Measurements from ENCODE around the gene MEIKIN. TPM values are rescaled to one million over a fixed set of nuclear protein-coding genes. Genes with fewer than 3 reads are reported as not detected.

The MEIKIN gene
- total RNA-seq, 2 donors from 2014 or later: 5.6 TPM; not detected in 1

- intact Hi-C loops (cut with DNase I): no loop called here
- no peaks in the 10 kb centered on the region for H3K9me3 ChIP-seq
- no peaks in the 10 kb centered on the region for H3K27me3 ChIP-seq (replicated peaks; ENCODE audit: insufficient read depth)
- no peak overlapping the region for H3K27ac ChIP-seq
- no peaks in the 10 kb centered on the region for H3K36me3 ChIP-seq
- DNase-seq (ENCODE audit: low spot score): no peak
- H3K4me3 ChIP-seq: no peak overlapping the region
- H3K4me1 ChIP-seq (replicated peaks): peaks cover 7% of the 10 kb centered on the region
- WGBS: 92% methylated on average over 4 of the region's 4 CpGs
- no peak for TF ChIP-seq POLR2A (IDR thresholded peaks at IDR 0.05)
- TF ChIP-seq CTCF (IDR thresholded peaks at IDR 0.05): no peak
- no peak for TF ChIP-seq POLR2AphosphoS5 (IDR thresholded peaks at IDR 0.05)
Observed at GRCh38 chr5:131771692-131772091, 173.8 kb downstream of the MEIKIN start.

- WGBS: 86% methylated on average over 1 of the region's 1 CpG
- no peaks in the 10 kb centered on the region for H3K36me3 ChIP-seq
- intact Hi-C loops (cut with DNase I): no loop called here
- no peak for DNase-seq (ENCODE audit: low spot score)
- H3K9me3 ChIP-seq: no peaks in the 10 kb centered on the region
- no peak overlapping the region for H3K4me3 ChIP-seq
- H3K27ac ChIP-seq: no peak overlapping the region
- TF ChIP-seq POLR2A (IDR thresholded peaks at IDR 0.05) (no peak), POLR2AphosphoS5 (IDR thresholded peaks at IDR 0.05) (no peak), CTCF (IDR thresholded peaks at IDR 0.05) (no peak)
- H3K27me3 ChIP-seq (replicated peaks; ENCODE audit: insufficient read depth): no peaks in the 10 kb centered on the region
- H3K4me1 ChIP-seq (replicated peaks): peaks cover 7% of the 10 kb centered on the region
Observed at GRCh38 chr5:131769961-131770360, 175.5 kb downstream of the MEIKIN start.

- Histone ChIP-seq H3K27ac (no peak overlapping the region), H3K9me3 (no peaks in the 10 kb centered on the region), H3K4me3 (no peak overlapping the region), H3K4me1 (replicated peaks) (peaks cover 1% of the 10 kb centered on the region), H3K36me3 (no peaks in the 10 kb centered on the region), H3K27me3 (replicated peaks; ENCODE audit: insufficient read depth) (no peaks in the 10 kb centered on the region)
- WGBS: 100% methylated on average over 1 of the region's 1 CpG
- no peak for DNase-seq (ENCODE audit: low spot score)
- TF ChIP-seq CTCF (IDR thresholded peaks at IDR 0.05): no peak
- intact Hi-C loops (cut with DNase I): no loop called here
Observed at GRCh38 chr5:131769336-131769735, 176.1 kb downstream of the MEIKIN start.

GRCh38 chr5:131767891-131768290 is 177.6 kb downstream of the MEIKIN start:
- no peak overlapping the region for H3K4me3 ChIP-seq
- no peaks in the 10 kb centered on the region for H3K27me3 ChIP-seq (replicated peaks; ENCODE audit: insufficient read depth)
- no peak overlapping the region for H3K27ac ChIP-seq
- H3K9me3 ChIP-seq: no peaks in the 10 kb centered on the region
- TF ChIP-seq CTCF (IDR thresholded peaks at IDR 0.05) (no peak), POLR2AphosphoS5 (IDR thresholded peaks at IDR 0.05) (no peak), POLR2A (IDR thresholded peaks at IDR 0.05) (no peak)
- no peaks in the 10 kb centered on the region for H3K36me3 ChIP-seq
- DNase-seq (ENCODE audit: low spot score): no peak
- H3K4me1 ChIP-seq (replicated peaks): no peaks in the 10 kb centered on the region
- intact Hi-C loops (cut with DNase I): no loop called here

- no peaks in the 10 kb centered on the region for H3K27me3 ChIP-seq (replicated peaks; ENCODE audit: insufficient read depth)
- 85% methylated on average over 3 of the region's 3 CpGs for WGBS
- no peak for TF ChIP-seq POLR2AphosphoS5 (IDR thresholded peaks at IDR 0.05)
- no peak for TF ChIP-seq CTCF (IDR thresholded peaks at IDR 0.05)
- no peak for TF ChIP-seq POLR2A (IDR thresholded peaks at IDR 0.05)
- H3K36me3 ChIP-seq: no peaks in the 10 kb centered on the region
- no peak overlapping the region for H3K27ac ChIP-seq
- no peak for DNase-seq (ENCODE audit: low spot score)
- intact Hi-C loops (cut with DNase I): no loop called here
- no peaks in the 10 kb centered on the region for H3K9me3 ChIP-seq
- H3K4me3 ChIP-seq: no peak overlapping the region
- no peaks in the 10 kb centered on the region for H3K4me1 ChIP-seq (replicated peaks)
Observed at GRCh38 chr5:131766689-131767088, 178.8 kb downstream of the MEIKIN start.
